Rectal smooth muscle tissue (tissue), 1 donor: ENCODE results near the gene SSBP4.

Experiments
- H3K27ac ChIP-seq: one replicate; pipeline ENCODE4 v1.7.0; 2013; ENCODE audit warnings: low read depth, low read length, inconsistent platforms
- H3K27me3 ChIP-seq: one replicate; pipeline ENCODE4 v1.7.0; 2013; ENCODE audit warnings: low read length; ENCODE audit not compliant: control insufficient read depth, insufficient read depth
- H3K36me3 ChIP-seq: one replicate; pipeline ENCODE4 v1.7.0; 2013; ENCODE audit warnings: low read length; ENCODE audit not compliant: control insufficient read depth, insufficient read depth
- H3K4me1 ChIP-seq: one replicate; pipeline ENCODE4 v1.7.0; 2013; ENCODE audit warnings: low read length; ENCODE audit not compliant: control insufficient read depth, insufficient read depth
- H3K4me3 ChIP-seq: one replicate; pipeline ENCODE4 v1.7.0; 2013; ENCODE audit warnings: low read length
- H3K9ac ChIP-seq: one replicate; pipeline ENCODE4 v1.7.0; 2013; ENCODE audit warnings: low read length

SSBP4 gene

DNA sequence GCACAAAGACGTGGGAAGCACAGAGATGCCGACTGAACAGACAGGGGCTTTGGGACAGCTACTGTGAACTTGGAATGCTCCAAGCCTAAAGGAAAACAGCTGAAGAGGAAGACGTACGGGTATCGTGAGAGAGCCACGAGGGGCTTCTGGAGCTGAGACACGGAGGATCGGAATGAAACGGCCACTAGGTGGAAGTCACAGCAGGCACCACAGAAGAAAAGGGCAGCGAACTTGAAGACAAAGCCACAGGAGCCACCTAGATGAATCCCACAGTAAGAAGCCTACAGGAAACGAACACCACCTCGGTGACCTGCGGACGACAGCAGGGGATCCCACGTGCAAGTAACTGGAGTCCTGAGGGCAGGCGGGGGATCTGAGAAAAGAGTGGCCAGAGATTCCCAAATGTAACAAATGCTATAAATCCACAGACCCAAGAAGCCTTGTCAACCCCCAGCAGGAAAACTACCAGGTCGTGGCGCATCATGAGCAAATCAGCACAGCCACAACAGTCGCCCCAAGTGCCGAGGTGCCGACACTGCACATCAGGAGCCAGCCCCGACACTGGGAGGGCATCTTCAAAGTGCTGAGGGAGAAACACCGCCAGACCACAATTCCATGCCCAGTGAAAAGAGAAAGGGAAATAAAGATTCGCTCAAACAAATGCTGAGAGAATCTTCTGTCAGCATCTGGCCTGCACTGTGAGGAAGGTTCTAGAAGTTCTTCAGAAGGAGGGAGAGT is 58.0 kb downstream of the SSBP4 start:
- Histone ChIP-seq H3K36me3 (peaks cover 2% of the 10 kb centered on the region), H3K4me3 (no peak overlapping the region), H3K9ac (no peak overlapping the region), H3K27me3 (no peaks in the 10 kb centered on the region), H3K27ac (no peak overlapping the region), H3K4me1 (peaks cover 8% of the 10 kb centered on the region)

DNA sequence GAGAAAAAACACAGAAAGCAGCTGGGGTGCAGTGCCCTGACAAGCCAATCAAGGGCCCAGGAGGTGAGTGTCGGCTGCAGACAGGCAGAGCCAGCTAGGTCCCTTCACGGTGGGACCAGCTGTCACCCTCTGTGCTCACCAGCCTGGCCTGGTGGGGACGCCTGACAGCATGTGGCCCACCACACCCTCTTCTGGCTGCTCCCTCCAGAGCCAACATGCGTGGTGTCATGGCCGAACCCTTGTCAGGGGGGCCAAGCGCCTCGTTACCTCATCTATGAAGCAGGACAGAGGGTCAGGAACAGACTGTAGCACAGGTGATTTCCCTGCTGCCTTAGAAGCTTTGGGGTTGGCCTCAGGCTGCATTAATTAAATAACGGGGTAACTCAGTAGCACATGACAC is 58.8 kb downstream of the SSBP4 start:
- Histone ChIP-seq H3K27ac (no peak overlapping the region), H3K36me3 (no peaks in the 10 kb centered on the region), H3K4me3 (no peak overlapping the region), H3K4me1 (peaks cover 8% of the 10 kb centered on the region), H3K9ac (no peak overlapping the region), H3K27me3 (no peaks in the 10 kb centered on the region)

DNA sequence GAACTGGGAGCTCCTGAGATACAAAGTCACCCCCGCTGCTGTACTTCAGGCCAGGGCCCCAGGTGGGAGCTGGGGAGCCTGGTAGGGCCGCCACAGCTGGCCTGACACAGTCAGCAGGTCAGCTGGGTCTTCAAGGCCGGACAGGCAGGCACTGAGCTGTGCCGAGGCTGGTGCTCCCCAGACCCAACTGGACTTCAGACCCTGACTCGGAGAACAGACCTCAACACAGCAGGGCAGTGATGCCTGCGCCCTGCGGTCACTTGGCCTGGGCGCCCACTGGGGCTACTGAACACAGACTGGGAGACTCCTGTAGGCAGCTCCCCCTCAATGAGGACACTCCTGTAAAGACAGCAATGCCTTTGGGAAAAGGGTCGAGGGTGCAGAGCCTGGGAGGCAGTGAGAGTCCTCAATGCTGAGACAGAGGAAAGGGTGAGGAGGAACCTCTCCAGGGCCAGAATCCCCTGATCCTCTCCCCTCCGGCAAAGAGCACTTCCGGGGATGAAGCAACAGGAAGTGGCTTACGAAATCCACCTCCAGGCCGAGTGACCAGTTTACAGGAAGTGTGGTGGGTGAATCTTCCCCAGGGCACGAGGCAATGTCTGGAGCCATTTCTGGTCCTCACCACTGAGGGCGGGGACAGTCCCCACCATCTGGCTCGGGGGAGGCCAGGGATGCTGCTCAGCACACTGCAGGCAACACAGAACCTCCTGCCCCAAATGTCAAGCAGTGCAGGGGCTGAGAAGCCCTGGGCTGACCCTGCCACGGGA is 59.5 kb downstream of the SSBP4 start:
- Histone ChIP-seq H3K27ac (peak overlapping the region; percentile 41), H3K9ac (no peak overlapping the region), H3K4me1 (peaks cover 8% of the 10 kb centered on the region), H3K4me3 (no peak overlapping the region), H3K36me3 (no peaks in the 10 kb centered on the region), H3K27me3 (no peaks in the 10 kb centered on the region)

DNA sequence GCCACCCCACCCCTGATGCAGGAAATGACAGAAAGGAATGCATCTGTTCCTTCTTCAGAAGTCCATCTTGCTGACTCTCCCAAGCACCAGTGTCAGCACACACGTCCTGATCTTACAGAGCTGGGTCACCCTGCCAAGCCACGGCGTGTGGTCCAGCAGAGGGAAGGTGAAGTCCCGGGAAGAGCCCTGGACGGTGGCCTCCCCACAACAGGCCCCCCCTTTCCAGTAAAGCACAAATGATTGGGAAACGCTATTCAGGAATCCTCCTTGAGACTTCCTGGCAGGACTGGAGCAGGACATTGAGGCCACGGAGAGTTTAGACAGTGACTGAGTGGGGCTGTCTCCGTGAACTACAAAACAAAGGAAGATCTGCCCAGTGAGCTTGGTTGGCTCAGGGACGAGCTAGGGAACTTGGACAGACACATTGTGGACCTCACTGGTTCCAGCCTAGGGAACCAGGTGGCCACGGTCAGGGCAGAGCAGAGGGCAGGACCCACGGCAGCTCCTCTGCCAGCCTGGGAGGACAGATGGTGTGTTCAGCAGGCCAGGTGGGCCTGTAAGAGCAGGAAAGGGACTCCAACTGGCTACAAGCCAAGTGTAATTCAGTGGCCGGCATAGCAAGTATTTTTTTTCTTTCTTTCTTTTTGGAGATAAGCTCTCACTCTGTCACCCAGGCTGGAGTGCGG is 61.0 kb downstream of the SSBP4 start:
- peak overlapping the region; percentile 10 for H3K4me3 ChIP-seq
- no peaks in the 10 kb centered on the region for H3K36me3 ChIP-seq
- H3K9ac ChIP-seq: no peak overlapping the region
- peaks cover 8% of the 10 kb centered on the region for H3K4me1 ChIP-seq
- peak overlapping the region; percentile 76 for H3K27ac ChIP-seq
- H3K27me3 ChIP-seq: no peaks in the 10 kb centered on the region

DNA sequence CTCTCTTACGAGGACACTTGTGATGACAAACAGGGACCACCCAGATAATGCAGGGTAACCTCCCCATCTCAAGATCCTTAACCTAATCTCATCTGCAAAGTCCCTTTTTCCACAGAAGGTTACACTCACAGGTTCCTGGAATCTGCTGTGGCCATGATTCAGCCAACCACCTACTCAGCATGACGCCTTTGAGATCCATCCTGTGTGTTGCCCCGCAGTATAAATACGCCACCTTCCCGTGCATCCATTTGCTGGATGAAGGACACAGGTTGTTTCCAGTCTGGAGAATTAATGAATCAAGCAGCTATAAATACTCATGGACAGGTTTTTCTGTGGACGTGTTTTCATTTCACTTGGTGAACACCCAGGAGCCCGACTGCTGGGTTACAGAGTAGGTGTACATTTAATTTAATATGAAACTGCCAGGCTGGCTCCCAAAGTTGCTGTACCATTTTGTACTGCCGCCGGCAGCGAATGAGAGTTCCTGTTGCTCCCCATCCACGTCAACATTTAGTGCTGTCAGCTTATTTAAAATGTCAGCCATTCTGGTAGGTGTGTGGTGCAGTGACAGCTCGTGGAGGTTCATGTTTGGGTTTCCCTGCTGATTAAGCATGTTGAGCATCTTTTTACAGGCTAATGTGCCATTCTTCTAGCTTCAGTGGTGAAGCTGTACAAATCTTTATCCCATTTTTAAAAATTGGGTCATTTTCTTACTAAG is 62.5 kb downstream of the SSBP4 start:
- Histone ChIP-seq H3K4me1 (peaks cover 14% of the 10 kb centered on the region), H3K4me3 (no peak overlapping the region), H3K27me3 (no peaks in the 10 kb centered on the region), H3K27ac (no peak overlapping the region), H3K9ac (no peak overlapping the region), H3K36me3 (no peaks in the 10 kb centered on the region)

DNA sequence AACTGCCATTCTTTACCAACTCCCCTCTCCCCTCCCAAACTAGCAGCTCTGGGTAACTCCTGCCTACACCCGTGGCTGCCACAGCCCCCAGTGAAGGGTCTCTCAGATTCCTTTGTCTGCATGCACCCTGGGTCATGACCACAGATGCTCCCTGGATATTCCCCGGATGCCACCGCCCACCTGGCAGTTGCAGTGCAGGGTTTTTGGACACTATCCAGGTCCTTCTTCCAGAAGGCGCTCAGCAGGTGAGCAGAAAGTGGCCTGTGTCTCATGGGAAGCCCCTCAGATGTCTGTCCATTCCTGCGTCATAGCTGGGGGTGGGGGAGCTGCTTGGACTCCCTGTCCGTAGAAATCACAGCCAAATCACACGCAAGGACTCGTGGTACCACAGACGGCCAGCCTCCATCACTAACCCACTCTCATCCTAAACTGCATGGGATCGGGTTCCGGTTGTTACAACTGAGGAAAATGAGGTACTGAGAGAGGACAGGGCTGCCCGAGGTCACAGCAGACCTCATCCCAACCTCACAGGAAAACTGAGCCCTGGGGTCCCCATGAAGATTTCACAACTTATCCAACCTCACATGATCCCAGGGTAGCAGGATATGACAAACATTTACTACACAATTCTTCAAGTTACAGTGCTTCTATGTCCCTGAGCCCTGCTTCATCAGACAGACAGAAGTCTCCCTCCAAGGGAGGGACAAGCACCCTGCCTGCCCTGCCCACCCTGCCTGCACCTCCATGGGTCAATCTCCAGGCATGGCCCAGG is 64.1 kb downstream of the SSBP4 start:
- no peaks in the 10 kb centered on the region for H3K27me3 ChIP-seq
- no peaks in the 10 kb centered on the region for H3K36me3 ChIP-seq
- H3K27ac ChIP-seq: no peak overlapping the region
- peaks cover 14% of the 10 kb centered on the region for H3K4me1 ChIP-seq
- no peak overlapping the region for H3K9ac ChIP-seq
- no peak overlapping the region for H3K4me3 ChIP-seq
